ENCODE measurements around the gene LMNB1. TPM values are rescaled to one million over a fixed set of nuclear protein-coding genes. Genes with fewer than 3 reads are reported as not detected.
A peak's percentile ranks its signal among the peaks of the same experiment; 100 is the strongest.

The LMNB1 gene
- total RNA-seq, 3 donors from 2014 or later (not counting 1 experiment from before 2014, with no cell fraction given), result 31.2 to 57.8 (median 37.3) TPM

GRCh38 chr5:126866851-126867636 lies 90.1 kb downstream of the LMNB1 start:
- H3K27ac ChIP-seq (ENCODE audit: low read length), result no peak overlapping the region
- H3K27me3 ChIP-seq (ENCODE audit: control insufficient read depth, insufficient read depth, low read length), result no peaks in the 10 kb centered on the region
- no peaks in the 10 kb centered on the region for H3K36me3 Mint-ChIP-seq
- H3K4me3 ChIP-seq (ENCODE audit: low read length), result no peak overlapping the region
- H3K27me3 Mint-ChIP-seq (ENCODE audit: low read depth in 2 of 2), result no peaks in the 10 kb centered on the region
- H3K9me3 ChIP-seq (ENCODE audit: control insufficient read depth, insufficient read depth, low read length), result no peaks in the 10 kb centered on the region
- peaks cover 11 to 12% of the 10 kb centered on the region in 2 donors for H3K4me1 Mint-ChIP-seq
- TF ChIP-seq CTCF (IDR thresholded peaks at IDR 0.05), result no peak
- no peaks in the 10 kb centered on the region for H3K4me1 ChIP-seq (ENCODE audit: control insufficient read depth, insufficient read depth, low read length)
- H3K27ac Mint-ChIP-seq, result no peak overlapping the region
- H3K36me3 ChIP-seq (ENCODE audit: control insufficient read depth, insufficient read depth, low read length), result no peaks in the 10 kb centered on the region
- no peaks in the 10 kb centered on the region for H3K9me3 Mint-ChIP-seq
- DNase-seq, result no peak
- ATAC-seq, result no peak
- H3K4me3 Mint-ChIP-seq, result no peak overlapping the region
- 91% methylated on average over 7 of the region's 8 CpGs for WGBS (ENCODE audit: insufficient coverage)
- intact Hi-C loops (cut with micrococcal nuclease), result no loop called here

- Mint-ChIP-seq H3K27ac (peak overlapping the region in 1 of 2 donors; percentile 77), H3K9me3 (no peaks in the 10 kb centered on the region), H3K4me1 (peaks cover 11 to 12% of the 10 kb centered on the region in 2 donors), H3K27me3 (ENCODE audit: low read depth in 2 of 2) (no peaks in the 10 kb centered on the region), H3K4me3 (peak overlapping the region; percentile 85), H3K36me3 (no peaks in the 10 kb centered on the region)
- no peaks in the 10 kb centered on the region for H3K4me1 ChIP-seq (ENCODE audit: control insufficient read depth, insufficient read depth, low read length)
- H3K9me3 ChIP-seq (ENCODE audit: control insufficient read depth, insufficient read depth, low read length), result no peaks in the 10 kb centered on the region
- H3K27me3 ChIP-seq (ENCODE audit: control insufficient read depth, insufficient read depth, low read length), result no peaks in the 10 kb centered on the region
- 64% methylated on average over 11 of the region's 11 CpGs for WGBS (ENCODE audit: insufficient coverage)
- no peak overlapping the region for H3K27ac ChIP-seq (ENCODE audit: low read length)
- DNase-seq, result no peak
- TF ChIP-seq CTCF (IDR thresholded peaks at IDR 0.05), result no peak
- no peak overlapping the region for H3K4me3 ChIP-seq (ENCODE audit: low read length)
- intact Hi-C loops (cut with micrococcal nuclease), result no loop called here
- H3K36me3 ChIP-seq (ENCODE audit: control insufficient read depth, insufficient read depth, low read length), result no peaks in the 10 kb centered on the region
- ATAC-seq, result no peak
These were observed 91.5 kb downstream of the LMNB1 start for GRCh38 chr5:126868338-126869004.

GRCh38 chr5:126869005-126869451 lies 92.1 kb downstream of the LMNB1 start:
- H3K27me3 Mint-ChIP-seq (ENCODE audit: low read depth in 2 of 2), result no peaks in the 10 kb centered on the region
- peak in 1 of 2 donors; percentile 47 for DNase-seq
- no peaks in the 10 kb centered on the region for H3K4me1 ChIP-seq (ENCODE audit: control insufficient read depth, insufficient read depth, low read length)
- no peaks in the 10 kb centered on the region for H3K36me3 Mint-ChIP-seq
- H3K36me3 ChIP-seq (ENCODE audit: control insufficient read depth, insufficient read depth, low read length), result no peaks in the 10 kb centered on the region
- H3K9me3 ChIP-seq (ENCODE audit: control insufficient read depth, insufficient read depth, low read length), result no peaks in the 10 kb centered on the region
- no peaks in the 10 kb centered on the region for H3K27me3 ChIP-seq (ENCODE audit: control insufficient read depth, insufficient read depth, low read length)
- H3K4me3 ChIP-seq (ENCODE audit: low read length), result no peak overlapping the region
- intact Hi-C loops (cut with micrococcal nuclease), result no loop called here
- no peak overlapping the region for H3K27ac ChIP-seq (ENCODE audit: low read length)
- peak overlapping the region; percentile 85 for H3K4me3 Mint-ChIP-seq
- ATAC-seq, result peak in 2 of 3 donors; percentile 72 to 78
- H3K9me3 Mint-ChIP-seq, result no peaks in the 10 kb centered on the region
- peaks cover 11 to 12% of the 10 kb centered on the region in 2 donors for H3K4me1 Mint-ChIP-seq
- peak overlapping the region in 1 of 2 donors; percentile 77 for H3K27ac Mint-ChIP-seq
- 18% methylated on average over 22 of the region's 22 CpGs for WGBS (ENCODE audit: insufficient coverage)
- no peak for TF ChIP-seq CTCF (IDR thresholded peaks at IDR 0.05)

Measured in natural killer cell (primary cell).